C4-2B (cell line): ENCODE results near the gene ACAP3.

Experiments
- H3K27ac ChIP-seq: fragments of 450-650 bp; 2 replicates; pipeline ENCODE4 v1.5.1; 2017
- ZFX ChIP-seq: fragments of 450-650 bp; IDR thresholded peaks from 2 replicates; pipeline ENCODE4 v1.6.1; 2017
- TF ChIP-seq, protein P1 (sequence below): fragments of 450-650 bp; conservative IDR thresholded peaks from 2 replicates; pipeline ENCODE4 v1.5.1; 2017; ENCODE audit warnings: mild to moderate bottlenecking

Gene ACAP3

GRCh38 chr1:1306070-1306660, 1.6 kb downstream of the ACAP3 start:
- H3K27ac ChIP-seq, result peak overlapping the region; percentile 99
- TF ChIP-seq, protein P1, sequence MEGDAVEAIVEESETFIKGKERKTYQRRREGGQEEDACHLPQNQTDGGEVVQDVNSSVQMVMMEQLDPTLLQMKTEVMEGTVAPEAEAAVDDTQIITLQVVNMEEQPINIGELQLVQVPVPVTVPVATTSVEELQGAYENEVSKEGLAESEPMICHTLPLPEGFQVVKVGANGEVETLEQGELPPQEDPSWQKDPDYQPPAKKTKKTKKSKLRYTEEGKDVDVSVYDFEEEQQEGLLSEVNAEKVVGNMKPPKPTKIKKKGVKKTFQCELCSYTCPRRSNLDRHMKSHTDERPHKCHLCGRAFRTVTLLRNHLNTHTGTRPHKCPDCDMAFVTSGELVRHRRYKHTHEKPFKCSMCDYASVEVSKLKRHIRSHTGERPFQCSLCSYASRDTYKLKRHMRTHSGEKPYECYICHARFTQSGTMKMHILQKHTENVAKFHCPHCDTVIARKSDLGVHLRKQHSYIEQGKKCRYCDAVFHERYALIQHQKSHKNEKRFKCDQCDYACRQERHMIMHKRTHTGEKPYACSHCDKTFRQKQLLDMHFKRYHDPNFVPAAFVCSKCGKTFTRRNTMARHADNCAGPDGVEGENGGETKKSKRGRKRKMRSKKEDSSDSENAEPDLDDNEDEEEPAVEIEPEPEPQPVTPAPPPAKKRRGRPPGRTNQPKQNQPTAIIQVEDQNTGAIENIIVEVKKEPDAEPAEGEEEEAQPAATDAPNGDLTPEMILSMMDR, result no peak
- TF ChIP-seq ZFX, result no peak

GRCh38 chr1:1305300-1306069, 2.2 kb downstream of the ACAP3 start:
- peak overlapping the region; percentile 99 for H3K27ac ChIP-seq
- TF ChIP-seq, protein P1, result no peak
- TF ChIP-seq ZFX, result no peak

GRCh38 chr1:1304331-1305299, 3.1 kb downstream of the ACAP3 start:
- TF ChIP-seq ZFX, result no peak
- TF ChIP-seq, protein P1, result no peak
- H3K27ac ChIP-seq, result peak overlapping the region; percentile 99

GRCh38 chr1:1303736-1304135, 4.0 kb downstream of the ACAP3 start:
- TF ChIP-seq ZFX, result no peak
- TF ChIP-seq, protein P1, result no peak
- peak overlapping the region; percentile 99 for H3K27ac ChIP-seq

DNA sequence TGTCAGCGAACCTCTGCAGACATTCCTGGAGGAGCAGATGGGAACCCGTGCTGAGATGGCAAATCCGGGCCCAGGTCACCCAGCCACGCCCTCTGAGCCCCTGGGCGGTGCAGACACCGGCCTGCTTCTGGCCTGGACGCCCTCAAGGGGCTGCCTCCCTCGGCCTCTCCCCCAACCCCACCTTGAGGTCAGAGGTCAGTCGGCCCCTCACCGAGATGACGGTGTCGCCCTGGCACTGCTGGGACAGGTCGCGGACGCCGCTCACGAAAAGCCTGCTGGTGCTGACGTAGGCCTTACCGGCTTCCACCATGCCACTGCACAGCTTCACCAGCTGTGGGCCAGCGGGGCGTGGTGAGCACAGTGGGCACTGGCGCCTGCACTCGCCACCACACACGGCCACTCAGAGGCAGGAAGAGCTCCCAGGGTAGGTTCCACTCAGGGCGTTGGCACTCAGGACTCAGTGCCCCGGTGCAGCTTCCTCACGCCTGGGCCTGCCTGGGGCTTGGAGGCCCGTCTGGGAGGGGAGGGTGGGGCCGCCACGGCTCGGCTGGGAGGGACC, 4.7 kb downstream of the ACAP3 start:
- no peak overlapping the region for H3K27ac ChIP-seq
- TF ChIP-seq, protein P1, result no peak
- no peak for TF ChIP-seq ZFX

GRCh38 chr1:1302006-1302430, 5.7 kb downstream of the ACAP3 start:
- H3K27ac ChIP-seq, result no peak overlapping the region; the same call in 1 of the 2 replicates
- TF ChIP-seq ZFX, result no peak
- TF ChIP-seq, protein P1, result peak; percentile 77
